GM19372 (cell line): Measurements from ENCODE around the gene RNASE13.

Experiments used
- ATAC-seq: cut with Tn5 transposase; IDR thresholded peaks from one replicate; pipeline ENCODE4 v1.9.1; 2021; ENCODE audit warnings: mild to moderate bottlenecking, low read depth, moderate library complexity; ENCODE audit not compliant: unreplicated experiment

RNASE13 gene

GRCh38 chr14:21066882-21067502 is 32.4 kb upstream of the RNASE13 start:
- no peak for ATAC-seq

- ATAC-seq = no peak
Measured at GRCh38 chr14:21063479-21063878, 28.9 kb upstream of the RNASE13 start.

GRCh38 chr14:21061347-21061668 is 26.7 kb upstream of the RNASE13 start:
- ATAC-seq = no peak

- ATAC-seq = no peak
Measured at GRCh38 chr14:21060614-21061346, 26.2 kb upstream of the RNASE13 start.

GRCh38 chr14:21059842-21060613 is 25.4 kb upstream of the RNASE13 start:
- no peak for ATAC-seq

- ATAC-seq = no peak
Measured at GRCh38 chr14:21058903-21059302, 24.3 kb upstream of the RNASE13 start.

- ATAC-seq = no peak
Measured at GRCh38 chr14:21057803-21058675, 23.4 kb upstream of the RNASE13 start, which contains the start of gene RNASE8. RNASE8 (plus strand) TSS chr14:21057822; CDS start chr14:21057893, 71 bp downstream.

GRCh38 chr14:21056520-21057163 is 22.0 kb upstream of the RNASE13 start:
- ATAC-seq = no peak

- no peak for ATAC-seq
Measured at GRCh38 chr14:21055432-21056117, 21.0 kb upstream of the RNASE13 start.

GRCh38 chr14:21054768-21055145 is 20.1 kb upstream of the RNASE13 start:
- no peak for ATAC-seq

GRCh38 chr14:21054123-21054767 is 19.6 kb upstream of the RNASE13 start:
- no peak for ATAC-seq

- ATAC-seq = no peak
Measured at GRCh38 chr14:21053184-21054122, 18.8 kb upstream of the RNASE13 start.

GRCh38 chr14:21050597-21050996 is 16.0 kb upstream of the RNASE13 start:
- no peak for ATAC-seq

GRCh38 chr14:21049271-21049673 is 14.7 kb upstream of the RNASE13 start:
- ATAC-seq = no peak

GRCh38 chr14:21048638-21049037 is 14.0 kb upstream of the RNASE13 start:
- no peak for ATAC-seq

GRCh38 chr14:21047378-21047781 is 12.8 kb upstream of the RNASE13 start:
- no peak for ATAC-seq

- no peak for ATAC-seq
Measured at GRCh38 chr14:21043974-21044618, 9.5 kb upstream of the RNASE13 start.
